GM11168 (cell line): ENCODE measurements around the gene ATRIP.

Source experiments
- in situ Hi-C: fragments of 300-500 bp; cut with MboI; formaldehyde crosslinking; loops from one replicate; pipeline ENCODE4 v1.12.0; 2022; ENCODE audit warnings: low sequenced_read_pairs; ENCODE audit not compliant: unreplicated experiment

ATRIP gene

DNA sequence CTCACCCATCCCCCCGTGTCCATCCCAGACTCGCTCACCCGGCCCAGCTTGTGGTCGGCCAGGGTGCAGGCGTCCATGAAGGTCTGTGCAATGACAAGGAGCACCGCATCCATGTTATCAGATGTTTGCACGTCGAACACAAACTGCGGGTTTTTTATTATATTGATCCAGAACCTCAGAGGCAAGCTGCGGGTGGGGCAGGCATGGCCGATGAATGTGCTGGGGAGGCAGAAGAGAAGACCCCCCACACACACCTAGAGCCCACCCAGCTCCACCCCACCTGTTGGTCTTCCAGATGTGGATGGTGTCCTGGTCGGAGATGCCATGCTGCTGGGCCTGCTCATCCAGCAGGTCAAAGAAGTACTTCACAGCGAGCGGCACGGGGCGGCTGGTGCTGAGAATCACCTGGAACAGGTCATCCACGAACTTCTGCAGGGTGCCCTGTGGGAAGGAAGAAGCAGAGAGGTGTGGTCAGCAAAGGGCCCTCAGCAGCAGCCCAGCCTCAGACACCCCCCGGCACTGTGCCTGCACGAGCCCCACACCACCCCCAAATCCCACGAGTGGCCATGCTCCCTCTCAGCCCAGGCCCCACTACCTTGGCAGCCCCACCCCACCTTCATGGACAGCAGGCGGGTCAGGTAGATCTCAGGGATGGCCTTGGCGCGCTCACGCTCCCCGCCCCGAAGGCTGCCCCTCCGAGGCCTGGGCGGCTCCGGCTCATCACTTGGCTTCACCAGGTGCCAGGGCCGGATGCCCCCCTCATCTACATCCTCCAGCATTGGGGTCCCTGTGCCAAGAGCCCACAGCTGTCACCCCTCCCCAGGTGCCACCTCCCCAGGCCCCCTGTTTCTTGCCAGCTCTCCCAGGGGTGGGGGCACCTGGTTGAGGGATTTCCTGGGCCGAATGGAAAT, 37.0 kb upstream of the ATRIP start:
- in situ Hi-C loops: no loop called here

- in situ Hi-C loops: no loop called here
Measured at GRCh38 chr3:48410205-48411040, 36.1 kb upstream of the ATRIP start.

DNA sequence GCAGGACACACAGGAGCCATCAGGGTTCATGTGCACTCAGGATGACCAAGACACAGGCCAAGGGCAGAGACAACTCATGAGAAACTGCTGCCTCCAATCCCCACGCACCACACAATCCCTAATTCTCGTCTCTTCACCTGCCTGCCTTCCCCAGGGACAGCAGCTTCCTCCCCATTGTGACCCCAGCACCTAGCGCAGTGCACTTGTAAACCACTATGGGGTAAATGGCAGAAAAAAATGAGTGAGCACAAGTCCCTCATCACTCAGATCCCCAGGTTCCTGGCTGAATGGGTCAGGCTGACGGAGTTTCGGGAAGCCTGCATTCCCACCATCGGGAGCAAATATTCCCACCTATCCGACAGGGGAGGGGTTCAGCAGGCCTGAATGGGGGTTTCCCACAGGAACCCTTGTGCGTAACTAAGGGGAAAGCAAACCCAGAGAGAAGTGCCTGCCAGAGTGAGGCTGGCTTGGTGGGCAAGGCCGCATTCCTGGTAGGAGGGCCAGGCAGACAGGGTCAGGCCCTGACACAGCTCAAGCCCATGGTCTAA, 35.4 kb upstream of the ATRIP start:
- in situ Hi-C loops: no loop called here

GRCh38 chr3:48411606-48412374, 34.7 kb upstream of the ATRIP start:
- in situ Hi-C loops: no loop called here

DNA sequence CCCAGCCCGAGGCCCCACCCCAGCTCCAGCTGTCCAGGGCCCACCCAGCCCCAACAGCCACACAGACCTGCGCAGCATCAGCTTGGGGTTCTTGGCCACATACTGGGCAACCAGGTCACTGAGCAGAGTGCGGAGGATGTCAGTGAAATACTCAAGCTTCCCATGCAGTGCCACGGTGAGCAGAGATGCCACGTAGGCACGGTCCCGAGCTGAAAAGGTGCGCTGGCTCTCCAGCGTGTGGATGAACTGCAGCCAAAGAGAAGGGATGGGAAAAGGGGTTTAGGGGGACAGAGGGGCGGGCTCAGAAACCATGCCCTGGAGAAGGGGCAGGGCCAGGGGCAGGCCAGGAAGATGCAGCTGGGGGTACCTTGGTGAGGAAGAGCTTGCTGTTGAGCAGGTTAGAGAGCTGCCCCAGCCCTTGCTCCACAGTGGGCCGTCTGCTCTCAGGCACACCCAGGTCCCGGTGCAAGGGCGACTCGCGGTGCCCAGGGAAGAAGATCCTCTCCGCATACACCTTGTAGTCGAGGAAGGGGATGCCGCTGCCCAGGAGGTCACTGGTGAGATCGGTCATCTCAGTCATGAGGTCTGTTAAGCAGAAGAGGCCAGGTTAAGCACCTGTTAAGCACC, 34.0 kb upstream of the ATRIP start:
- in situ Hi-C loops: no loop called here

DNA sequence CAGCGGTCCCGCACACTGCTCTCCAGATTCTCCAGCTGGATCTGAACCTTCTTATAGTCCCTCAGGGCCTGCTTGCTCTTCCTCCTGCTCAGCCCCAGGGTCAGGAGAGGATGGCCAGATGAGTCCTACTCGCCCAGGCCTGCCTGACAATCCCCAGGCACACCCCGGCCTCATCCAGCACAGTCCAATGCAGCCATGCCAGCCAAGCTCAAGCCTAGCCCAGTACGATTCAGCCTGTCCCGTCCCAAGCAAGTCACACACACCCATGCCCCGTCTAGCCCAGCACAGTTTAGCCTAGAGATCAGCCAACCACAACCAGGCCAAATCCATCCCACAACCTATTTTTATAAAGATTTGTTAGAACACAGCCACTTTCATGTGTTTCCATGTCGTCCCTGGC, 33.5 kb upstream of the ATRIP start:
- in situ Hi-C loops: no loop called here

DNA sequence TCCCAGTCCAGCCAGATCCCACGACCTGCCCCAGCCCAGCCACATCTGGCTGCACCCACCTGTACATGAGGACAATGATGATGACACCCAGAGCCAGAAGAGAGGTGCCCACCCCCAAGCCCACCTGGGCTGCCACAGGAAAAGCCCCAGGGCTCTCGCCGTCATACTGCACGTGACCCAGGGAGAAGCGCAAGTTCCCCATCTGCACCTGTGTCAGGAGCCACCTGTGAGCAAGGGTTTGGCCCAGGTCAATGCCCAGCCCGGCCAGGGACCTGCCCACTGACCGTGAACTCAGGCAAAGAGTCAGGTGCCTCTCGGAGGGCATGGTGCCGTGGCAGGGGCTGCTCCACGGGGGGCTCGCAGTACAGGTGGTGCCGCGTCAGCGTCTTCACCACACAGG, 32.9 kb upstream of the ATRIP start:
- in situ Hi-C loops: no loop called here

- in situ Hi-C loops: no loop called here
Measured at GRCh38 chr3:48414376-48415250, 31.9 kb upstream of the ATRIP start.

GRCh38 chr3:48415251-48415953, 31.1 kb upstream of the ATRIP start:
- in situ Hi-C loops: no loop called here

- in situ Hi-C loops: no loop called here
Measured at GRCh38 chr3:48416091-48416505, 30.4 kb upstream of the ATRIP start.

GRCh38 chr3:48416546-48416945, 30.0 kb upstream of the ATRIP start:
- in situ Hi-C loops: no loop called here

DNA sequence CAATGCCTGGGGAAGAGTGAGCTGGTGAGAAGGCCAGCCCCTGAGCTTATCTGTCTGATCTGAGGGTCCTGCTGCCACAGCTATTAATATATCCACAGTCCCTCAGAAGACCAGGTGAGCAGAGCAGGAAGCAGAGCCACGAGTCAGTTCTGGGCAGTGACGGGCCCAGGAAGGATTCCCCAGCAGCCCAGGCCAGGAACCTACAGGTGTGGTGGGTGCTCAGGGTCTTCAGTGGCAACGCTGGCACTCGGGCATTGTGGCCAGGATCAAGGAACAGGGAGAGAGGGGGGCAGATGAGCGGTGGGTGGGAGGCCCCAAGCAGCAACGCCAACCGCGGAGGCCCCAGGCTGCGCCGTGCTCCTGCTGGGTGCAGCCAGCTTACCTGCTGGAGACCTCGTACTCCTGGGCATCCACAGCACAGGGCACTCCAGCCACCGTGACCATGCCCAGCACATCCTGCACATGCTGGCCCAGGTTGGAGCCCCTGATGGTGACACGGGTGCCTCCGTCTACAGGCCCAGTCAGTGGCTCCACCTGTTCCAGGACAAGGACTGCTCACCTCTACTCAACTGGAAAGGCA, 28.9 kb upstream of the ATRIP start:
- in situ Hi-C loops: no loop called here

DNA sequence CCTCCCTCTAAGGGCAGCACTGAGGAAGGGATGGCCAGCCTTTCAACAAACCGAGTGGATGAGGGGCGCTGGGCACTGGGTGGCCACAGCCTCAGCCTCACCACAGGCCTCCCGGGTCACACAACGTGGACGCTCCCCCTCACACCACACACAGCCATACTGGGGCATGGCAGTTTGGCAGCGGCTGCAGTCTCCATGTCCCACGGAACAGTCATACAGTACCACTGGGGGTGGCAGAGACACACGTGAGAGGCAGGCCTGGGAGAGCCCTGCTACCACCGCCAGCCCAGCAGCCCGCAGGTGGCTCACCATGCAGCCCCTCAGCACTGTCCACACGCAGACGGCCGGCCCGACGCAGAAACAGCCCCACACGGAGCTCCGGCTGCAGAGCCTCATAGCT, 28.4 kb upstream of the ATRIP start:
- in situ Hi-C loops: no loop called here

DNA sequence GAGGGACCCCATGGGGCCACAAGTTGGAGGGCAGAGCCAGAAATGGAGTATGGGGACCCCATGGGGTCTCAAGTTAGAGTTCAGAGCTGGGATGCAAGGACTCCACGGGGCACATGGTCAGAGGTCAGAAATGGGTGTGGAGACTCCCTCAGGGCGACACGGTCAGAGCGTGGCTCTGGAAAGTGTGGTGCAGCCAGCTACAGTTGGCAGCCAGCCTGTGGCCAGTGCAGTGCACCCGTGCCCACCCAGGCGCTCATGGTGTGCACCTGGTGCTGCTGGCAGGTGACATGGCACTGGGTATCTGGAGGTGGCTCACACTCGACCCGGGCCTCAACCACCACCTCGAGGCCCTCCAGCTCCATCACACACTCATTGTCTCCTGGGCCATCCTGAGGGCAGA, 27.9 kb upstream of the ATRIP start:
- in situ Hi-C loops: no loop called here

DNA sequence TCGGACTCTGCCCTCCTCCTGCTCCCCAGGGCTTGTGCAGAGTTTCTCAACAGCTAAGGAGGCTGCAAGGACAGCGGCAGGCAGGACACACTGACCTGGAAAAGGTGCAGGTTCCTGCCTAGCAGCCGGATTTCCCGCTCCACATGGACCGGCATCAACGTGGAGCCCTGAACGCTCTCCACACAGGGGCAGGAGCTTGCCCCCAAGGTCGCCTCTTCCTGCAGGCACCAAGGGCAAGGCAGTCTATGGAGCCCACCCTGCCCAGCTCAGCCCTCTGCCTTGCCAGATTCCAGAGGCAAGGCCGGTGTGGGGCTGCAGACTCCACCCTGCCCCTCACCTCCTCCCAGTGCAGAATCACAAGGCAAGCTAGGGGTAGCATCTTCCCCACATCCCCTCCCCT, 27.4 kb upstream of the ATRIP start:
- in situ Hi-C loops: no loop called here

DNA sequence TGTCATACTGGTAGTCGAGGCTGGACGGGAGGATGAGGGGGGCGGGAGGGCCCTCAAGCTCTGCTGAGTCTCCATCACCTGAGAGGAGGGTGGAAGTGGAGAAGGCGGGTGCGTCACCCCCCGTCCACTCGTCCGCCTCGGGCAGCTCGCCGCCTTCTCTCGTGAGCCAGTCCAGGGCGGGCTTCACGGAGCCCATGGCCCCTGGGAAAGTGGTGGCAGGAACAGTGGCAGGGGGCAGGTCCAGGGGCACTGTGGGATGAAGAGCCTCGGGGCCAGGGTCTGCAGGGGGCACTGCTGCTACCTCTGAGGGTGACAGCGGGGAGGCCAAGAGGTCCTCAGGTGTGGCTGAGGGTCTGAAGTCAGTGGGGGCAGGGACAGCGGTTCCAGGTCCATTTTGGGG, 26.9 kb upstream of the ATRIP start:
- in situ Hi-C loops: no loop called here

- in situ Hi-C loops: no loop called here
Measured at GRCh38 chr3:48420561-48420960, 26.0 kb upstream of the ATRIP start.

GRCh38 chr3:48422272-48422671, 24.3 kb upstream of the ATRIP start:
- in situ Hi-C loops: no loop called here
